ENCODE results near the gene DERL3. TPM values are rescaled to one million over a fixed set of nuclear protein-coding genes. Genes with fewer than 3 reads are reported as not detected.

DERL3 gene
- total RNA-seq, 1 experiment from 2014 or later, result 1.6 TPM

GRCh38 chr22:23847310-23847920 is 8.6 kb upstream of the DERL3 start:
- DNase-seq (ENCODE audit: low spot score), result no peak

DNA sequence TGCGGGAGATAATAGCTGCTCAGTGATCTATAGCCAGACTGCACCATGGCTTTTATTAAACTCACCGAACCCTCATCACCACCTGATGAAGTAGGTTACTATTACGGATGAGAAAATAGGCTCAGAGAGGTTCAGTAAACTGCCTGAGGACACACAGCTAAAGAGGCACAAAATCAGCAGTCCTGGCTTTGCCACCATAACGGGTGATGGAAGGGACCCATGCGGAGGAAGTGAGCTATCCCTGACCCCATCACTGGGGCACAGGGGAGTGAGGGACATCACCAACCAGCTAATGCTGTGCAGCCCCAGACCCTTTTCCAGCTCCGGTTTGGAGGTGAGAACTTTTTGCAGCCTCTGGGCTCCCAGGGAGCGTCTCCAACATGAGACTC is 7.3 kb upstream of the DERL3 start:
- no peak for DNase-seq (ENCODE audit: low spot score)

DNA sequence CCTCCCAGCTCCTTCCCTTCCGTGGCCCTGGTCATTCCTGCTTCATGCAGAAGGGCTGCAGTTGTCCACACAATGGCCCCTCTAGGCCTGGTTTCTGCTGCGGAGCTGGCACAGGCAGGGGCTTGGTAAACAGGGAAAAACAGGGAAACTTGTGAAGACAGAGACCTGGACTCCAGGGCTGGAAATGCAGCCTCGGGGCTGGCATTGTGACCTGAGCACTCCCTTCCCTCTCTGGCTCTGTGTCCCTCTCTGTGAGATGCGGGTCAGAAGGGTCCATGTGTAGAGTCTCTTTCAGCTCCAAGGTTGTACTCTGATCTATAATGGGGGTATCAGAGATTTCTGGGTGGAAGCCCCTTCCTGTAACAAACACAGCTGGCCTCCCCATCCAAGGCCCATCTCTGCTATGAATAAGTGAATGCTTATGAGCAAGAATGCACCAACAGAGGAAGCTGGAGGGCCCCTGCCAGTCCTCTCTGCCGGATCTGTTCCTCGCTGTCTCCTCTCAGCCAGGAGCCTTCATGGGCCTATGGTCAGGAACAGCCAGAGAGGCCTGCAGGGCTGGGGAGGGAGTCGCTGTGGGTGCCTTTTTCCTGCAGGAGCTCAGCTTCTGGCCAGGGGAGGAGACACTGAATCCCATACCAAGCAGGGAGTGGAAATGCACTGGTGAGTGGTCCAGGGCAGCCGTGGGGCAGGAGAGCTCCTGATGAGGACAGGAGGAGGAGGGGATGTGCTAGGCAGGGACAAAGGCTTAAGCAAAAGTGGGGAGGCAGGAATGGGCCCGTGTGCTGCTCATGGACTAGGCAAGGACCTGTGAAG is 6.7 kb upstream of the DERL3 start:
- no peak for DNase-seq (ENCODE audit: low spot score)

DNA sequence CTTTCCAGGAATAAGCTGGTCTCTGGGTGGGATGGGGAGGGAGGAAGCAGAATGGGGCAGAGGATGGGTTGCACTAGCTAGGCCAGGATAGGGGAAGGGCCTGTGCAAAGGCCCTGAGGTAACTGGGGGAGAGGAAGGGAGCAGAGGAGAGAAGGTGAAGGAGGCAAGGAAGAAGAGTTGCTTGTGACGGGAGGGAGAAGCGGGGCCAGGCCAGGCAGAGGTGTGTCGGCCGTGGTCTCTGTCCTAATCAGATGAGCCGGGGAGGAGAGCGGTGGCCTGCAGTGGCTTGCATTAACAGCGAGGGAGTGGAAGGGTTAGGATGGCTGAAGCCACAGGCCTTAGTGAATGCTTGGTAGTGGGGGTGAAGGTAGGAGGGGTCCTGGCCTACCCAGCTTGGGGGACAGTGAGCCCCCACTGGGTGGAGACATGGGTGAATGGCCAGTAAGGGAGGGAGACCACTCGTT is 6.0 kb upstream of the DERL3 start:
- DNase-seq (ENCODE audit: low spot score), result no peak

DNA sequence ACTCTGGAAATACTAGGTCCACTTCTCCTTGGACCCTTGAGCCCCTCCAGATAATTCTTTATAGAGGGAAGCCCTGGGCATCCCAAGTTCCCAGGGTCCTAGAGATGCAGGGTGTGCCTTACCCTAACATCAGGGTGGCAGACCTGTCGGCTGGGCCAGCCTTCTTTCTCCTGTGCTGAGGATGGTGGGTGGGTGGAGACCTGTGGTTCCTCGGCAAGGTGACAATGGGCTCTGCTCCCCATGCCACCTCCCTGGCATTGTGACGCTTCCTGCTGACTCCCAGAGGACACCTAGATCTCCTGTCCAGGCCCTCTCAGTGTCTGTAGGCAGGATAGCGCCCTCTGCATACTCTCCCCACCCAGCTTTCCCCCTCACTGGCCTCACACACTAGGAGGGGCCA is 3.8 kb upstream of the DERL3 start:
- no peak for DNase-seq (ENCODE audit: low spot score)

DNA sequence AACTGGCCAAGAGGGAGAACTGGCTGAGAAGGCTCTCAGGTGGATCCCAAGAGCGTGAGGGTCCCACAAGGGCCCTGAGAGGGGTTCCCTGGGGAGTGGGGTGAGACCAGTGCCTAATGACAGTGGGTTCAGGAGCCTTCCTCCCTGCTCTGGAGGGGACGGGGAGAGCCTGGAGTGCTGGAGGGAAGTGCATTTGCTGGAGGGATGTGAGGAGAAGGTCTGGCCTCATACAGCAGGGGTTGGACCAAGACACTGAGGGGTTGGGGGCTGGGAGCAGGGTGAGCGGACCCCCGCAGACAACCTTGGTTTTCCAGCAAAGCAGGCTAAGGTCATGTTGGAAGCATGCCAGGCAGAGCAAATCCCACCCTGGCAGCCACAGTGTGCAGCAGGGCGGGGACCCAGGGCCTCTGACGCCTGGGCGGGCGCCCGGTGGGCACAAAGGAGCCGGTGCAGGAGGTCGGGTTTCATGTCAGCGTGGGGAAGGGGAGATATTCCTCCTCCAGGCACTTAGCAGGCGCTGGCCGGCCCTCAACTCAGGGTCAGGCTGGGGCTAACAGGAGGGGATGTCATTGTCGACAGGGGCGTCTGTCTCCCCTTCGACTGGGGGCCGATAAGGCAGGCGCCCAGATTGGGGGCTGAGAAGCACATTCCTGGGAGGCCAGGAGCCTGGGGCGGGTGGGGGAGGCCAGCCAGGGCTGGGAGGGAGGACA is 3.1 kb upstream of the DERL3 start:
- DNase-seq (ENCODE audit: low spot score), result no peak

- no peak for DNase-seq (ENCODE audit: low spot score)
Measured at GRCh38 chr22:23841292-23841691, 2.5 kb upstream of the DERL3 start.

GRCh38 chr22:23840026-23840425 is 1.2 kb upstream of the DERL3 start:
- no peak for DNase-seq (ENCODE audit: low spot score)

- DNase-seq (ENCODE audit: low spot score), result no peak
Measured at GRCh38 chr22:23837911-23838680, 710 bp downstream of the DERL3 start.

DNA sequence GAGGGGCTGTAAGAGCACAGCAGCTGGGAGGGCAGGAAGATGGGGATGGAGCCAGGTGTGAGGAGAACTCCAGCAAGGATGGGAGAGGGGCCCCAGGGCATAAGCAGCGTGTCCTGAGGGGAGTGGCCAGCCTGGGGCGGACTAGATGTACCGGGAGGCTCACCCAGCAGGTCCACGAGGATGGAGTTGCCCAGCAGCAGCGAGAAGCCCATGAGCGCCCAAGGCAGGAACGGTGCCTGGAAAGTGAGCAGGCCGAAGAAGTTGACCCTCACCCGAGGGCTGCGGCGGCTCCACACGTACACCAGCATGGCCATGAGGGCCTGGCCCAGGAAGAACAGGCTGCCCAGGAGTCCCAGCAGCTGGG is 1.3 kb downstream of the DERL3 start:
- no peak for DNase-seq (ENCODE audit: low spot score)

DNA sequence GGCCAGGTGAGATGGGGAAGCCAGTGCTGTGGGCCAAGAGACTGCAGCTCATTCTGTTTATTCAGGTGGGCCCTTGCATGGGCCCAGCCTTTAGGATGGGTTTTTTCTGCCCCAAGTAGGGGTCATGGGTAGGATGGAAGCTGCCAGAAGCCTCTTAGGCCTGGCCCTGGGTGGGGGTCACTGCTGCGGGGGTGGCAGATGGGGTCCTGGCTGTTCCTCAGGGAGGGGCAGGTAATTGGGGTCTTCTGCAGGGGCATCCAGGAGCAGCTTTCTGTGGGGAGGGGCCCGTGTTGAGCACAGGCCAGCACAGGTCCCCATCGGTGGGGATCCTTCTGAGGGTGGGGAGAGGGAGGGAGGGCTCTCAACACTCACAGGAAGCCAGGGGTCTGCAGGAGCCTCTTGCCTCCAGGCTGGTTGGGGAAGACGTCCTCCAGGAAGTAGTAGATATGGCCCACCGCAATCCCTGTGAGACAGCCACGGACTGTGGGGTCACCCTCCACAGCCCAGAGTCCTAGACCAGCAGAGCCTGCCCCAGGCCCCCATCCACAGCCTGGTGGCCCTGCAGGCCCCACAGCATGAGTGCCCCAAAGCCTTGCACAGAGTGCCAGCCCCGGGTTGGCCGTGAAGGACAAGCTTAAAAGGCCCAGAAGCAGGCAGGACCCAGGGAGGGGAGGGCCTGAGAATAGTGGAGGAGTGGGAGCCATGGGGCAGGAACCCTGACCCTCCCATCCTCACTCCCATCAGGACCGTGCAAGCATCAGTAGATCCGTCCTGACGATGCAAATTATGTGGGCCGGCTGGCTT is 1.9 kb downstream of the DERL3 start:
- no peak for DNase-seq (ENCODE audit: low spot score)

DNA sequence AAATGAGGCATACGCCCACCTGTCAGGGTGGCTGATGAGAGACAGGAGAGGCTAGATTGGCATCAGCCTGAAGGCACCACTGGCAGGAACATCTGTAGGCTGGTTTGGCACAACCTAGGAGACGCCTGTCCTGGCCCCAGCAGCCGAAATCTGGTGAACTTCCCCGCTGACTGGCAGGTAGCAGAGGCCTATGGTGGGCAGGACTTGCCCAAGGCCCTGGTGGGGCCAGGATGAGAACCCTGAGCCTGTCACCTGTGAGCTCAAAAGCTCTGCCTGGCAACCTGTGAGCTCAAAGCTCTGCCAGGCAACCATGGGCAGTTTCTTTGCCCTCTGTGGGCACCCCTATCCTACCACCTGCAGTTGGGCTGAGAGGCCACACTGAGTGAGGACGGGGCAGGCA is 2.5 kb downstream of the DERL3 start:
- no peak for DNase-seq (ENCODE audit: low spot score)

DNA sequence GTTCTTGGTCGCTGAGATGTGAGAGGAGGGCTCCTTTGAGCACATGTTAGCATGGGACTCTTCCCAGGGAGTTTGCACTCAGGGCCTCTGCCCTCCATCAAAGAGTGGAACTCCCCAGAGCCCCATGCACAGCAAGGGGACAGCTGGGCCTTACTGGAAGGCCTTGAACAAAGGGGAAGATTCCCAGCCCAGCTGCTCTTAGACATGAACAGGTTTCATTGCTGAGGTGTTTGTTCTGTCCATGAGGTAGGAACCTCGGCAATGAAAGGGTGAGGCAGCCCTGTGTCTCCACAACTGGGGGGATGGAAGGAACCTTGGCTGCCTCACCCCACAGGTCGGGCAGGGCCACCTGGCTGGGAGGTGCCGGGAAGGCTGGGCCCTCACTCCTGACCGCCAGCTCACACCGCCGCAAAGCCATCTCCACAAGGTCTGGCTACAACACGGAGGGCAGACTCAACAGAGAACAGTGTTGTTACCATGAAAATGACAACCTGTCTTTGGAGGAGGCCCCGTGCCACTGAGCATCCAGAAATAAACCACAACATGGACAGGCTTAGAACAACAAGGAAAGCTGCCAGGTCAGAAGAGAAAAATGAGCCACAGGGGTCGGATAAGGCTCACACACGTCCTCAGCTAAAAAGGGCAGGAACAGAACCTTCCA is 3.2 kb downstream of the DERL3 start:
- no peak for DNase-seq (ENCODE audit: low spot score)

GRCh38 chr22:23834793-23835483 is 3.9 kb downstream of the DERL3 start:
- no peak for DNase-seq (ENCODE audit: low spot score)

DNA sequence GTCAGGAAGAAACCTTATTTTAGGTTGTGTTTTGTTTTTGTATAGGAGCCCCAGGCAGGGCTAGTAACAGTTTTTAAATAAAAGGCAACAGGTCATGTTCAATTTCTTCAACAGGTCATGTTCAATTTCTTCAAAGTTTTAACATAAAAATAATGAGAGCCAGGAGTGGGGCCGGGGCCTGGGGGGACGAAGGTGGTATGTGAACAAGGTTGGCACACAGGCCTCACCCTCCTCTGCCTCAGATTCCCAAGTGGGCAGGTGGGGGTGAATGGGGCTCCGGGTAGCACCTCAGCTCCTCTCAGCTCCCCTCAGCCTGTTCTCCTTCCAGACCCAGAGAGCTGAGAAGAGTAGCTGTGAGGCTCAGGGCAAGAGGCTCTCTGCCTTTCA is 4.4 kb downstream of the DERL3 start:
- no peak for DNase-seq (ENCODE audit: low spot score)

GRCh38 chr22:23833911-23834317 is 4.9 kb downstream of the DERL3 start:
- no peak for DNase-seq (ENCODE audit: low spot score)

- DNase-seq (ENCODE audit: low spot score), result no peak
Measured at GRCh38 chr22:23833017-23833751, 5.6 kb downstream of the DERL3 start.

DNA sequence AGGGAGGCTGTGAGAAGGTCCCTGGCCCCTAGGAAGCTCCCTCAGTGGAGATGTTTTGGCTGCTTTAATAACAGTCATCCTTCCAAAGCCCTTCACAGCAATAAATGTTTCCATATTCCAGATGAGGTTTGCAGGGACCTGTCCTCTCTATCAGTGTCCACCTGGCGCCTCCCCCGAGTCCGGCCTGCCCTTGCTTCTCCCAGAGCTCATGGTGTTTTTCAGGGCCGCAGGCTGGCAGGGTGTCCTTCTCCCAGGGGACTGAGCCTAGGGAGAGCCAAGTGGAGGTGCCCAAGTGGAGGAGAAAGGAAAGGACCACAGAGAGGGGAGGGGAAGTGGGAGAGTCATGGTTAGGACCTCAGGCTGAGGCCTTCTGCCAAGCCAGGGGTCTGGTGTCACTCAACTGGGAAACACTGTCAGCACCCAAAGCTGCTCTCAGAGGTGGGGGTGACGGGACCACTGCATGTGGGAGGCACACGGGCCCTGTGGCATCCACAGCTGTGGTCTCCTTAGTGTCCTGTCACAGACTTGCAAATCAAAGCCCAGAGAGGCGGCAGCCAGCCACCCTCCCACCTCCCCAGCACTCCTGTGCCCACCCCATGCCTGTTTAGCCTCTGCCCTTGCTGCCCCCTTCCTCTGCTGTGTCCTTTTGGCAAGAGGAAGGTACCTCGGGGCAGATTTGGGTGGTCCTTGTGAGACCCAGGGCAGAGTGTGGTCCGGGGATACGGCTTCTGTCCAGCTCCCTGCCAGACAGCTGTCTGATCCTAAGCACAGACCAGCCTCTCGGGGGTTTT is 6.4 kb downstream of the DERL3 start:
- DNase-seq (ENCODE audit: low spot score), result no peak

- DNase-seq (ENCODE audit: low spot score), result no peak
Measured at GRCh38 chr22:23831781-23832180, 7.0 kb downstream of the DERL3 start.

All from H4 (cell line).